Neural progenitor cell (in vitro differentiated cells): ENCODE data around the gene GNAS-AS1.

ENCODE experiments used
- CTCF ChIP-seq: fragments of 200-600 bp; sonication (generic); IDR thresholded peaks from 2 replicates; pipeline ENCODE4 v1.5.1; 2017; ENCODE audit warnings: antibody characterized with exemption, mild to moderate bottlenecking
- EZH2 ChIP-seq: fragments of 200-600 bp; sonication (generic); IDR thresholded peaks from 2 replicates; pipeline ENCODE4 v1.6.1; 2017; ENCODE audit warnings: antibody characterized with exemption, mild to moderate bottlenecking, moderate library complexity
- EZH2phosphoT487 ChIP-seq: fragments of 200-600 bp; sonication (generic); IDR thresholded peaks from 2 replicates; pipeline ENCODE4 v1.6.1; 2017; ENCODE audit warnings: antibody characterized with exemption

- TF ChIP-seq CTCF (no peak), EZH2 (no peak), EZH2phosphoT487 (no peak)
Observed at GRCh38 chr20:58808271-58809046, 42.2 kb downstream of the GNAS-AS1 start.
